B cell (primary cell): ENCODE results near the gene SCRT2. TPM values are rescaled to one million over a fixed set of nuclear protein-coding genes. Genes with fewer than 3 reads are reported as not detected.

Experiments
- ATAC-seq: fragments of 200-7000 bp; cut with Tn5 transposase; one replicate; pipeline ENCODE4 v1.10.0; 2021; ENCODE audit warnings: low read depth, mild to moderate bottlenecking, moderate number of reproducible peaks, moderate library complexity
- CTCF ChIA-PET: fragments of 350-600 bp; sonication (Branson Sonifier 250); formaldehyde crosslinking; loops from one replicate; lab custom pipeline; 2021; ENCODE audit warnings: antibody characterized with exemption, inconsistent platforms; lab: Charles Lee
- POLR2A ChIA-PET: fragments of 350-600 bp; sonication (Branson Sonifier 250); formaldehyde crosslinking; loops from one replicate; lab custom pipeline; 2021; ENCODE audit warnings: antibody characterized with exemption; lab: Charles Lee
- DNase-seq: peaks from one replicate; pipeline ENCODE4 v3.0.0; 2013
- H2AFZ ChIP-seq: 2 replicates; pipeline ENCODE4 v1.6.1; 2012; ENCODE audit warnings: mild to moderate bottlenecking, low read depth, low read length; ENCODE audit not compliant: insufficient read depth, poor library complexity, severe bottlenecking
- H3K27ac ChIP-seq, 2 donors: 1 replicate in 1 of 2; 2 replicates in 1 of 2; pipeline ENCODE4 v1.5.1; 2012 to 2013; ENCODE audit warnings: low read length in 2 of 2, mild to moderate bottlenecking in 2 of 2, moderate library complexity in 1 of 2
- H3K27me3 ChIP-seq, 4 experiments: fragments of 200-600 bp in 1 of 4; sonication (generic) in 1 of 4; replicated peaks in 1 of 4; 1 replicate in 2 of 4; 2 replicates in 2 of 4; pipeline versions ENCODE4 v1.6.1 to v1.7.0; 2013 to 2016; ENCODE audit warnings: low read length in 3 of 4, mild to moderate bottlenecking in 2 of 4, mixed read lengths in 1 of 4, moderate library complexity in 1 of 4; ENCODE audit not compliant: insufficient read depth in 4 of 4, control insufficient read depth in 3 of 4; ENCODE audit errors: control extremely low read depth in 1 of 4
- H3K36me3 ChIP-seq, 2 experiments: replicated peaks in 1 of 2; 1 replicate in 1 of 2; 2 replicates in 1 of 2; pipeline versions ENCODE4 v1.6.1 to v1.7.1; 2013; ENCODE audit warnings: low read length in 1 of 2; ENCODE audit not compliant: insufficient read depth in 2 of 2, control insufficient read depth in 1 of 2; ENCODE audit errors: control extremely low read depth in 1 of 2, extremely low read depth in 1 of 2
- H3K4me1 ChIP-seq, 2 donors: fragments of 200-600 bp in 1 of 2; sonication (generic) in 1 of 2; 1 replicate in 1 of 2; 2 replicates in 1 of 2; pipeline versions ENCODE4 v1.5.1 to v1.6.1; 2013 to 2017; ENCODE audit warnings: low read length in 2 of 2; ENCODE audit not compliant: control insufficient read depth in 2 of 2, insufficient read depth in 2 of 2
- H3K4me2 ChIP-seq: replicated peaks from 2 replicates; pipeline ENCODE3; 2012; ENCODE audit warnings: mild to moderate bottlenecking, low read depth, low read length; ENCODE audit not compliant: poor library complexity, severe bottlenecking
- H3K4me3 ChIP-seq, 5 experiments: fragments of 200-600 bp in 1 of 5; sonication (generic) in 1 of 5; 1 replicate in 3 of 5; 2 replicates in 2 of 5; pipeline versions ENCODE4 v1.5.1 to v1.7.0; 2011 to 2016; ENCODE audit warnings: low read length in 4 of 5, mild to moderate bottlenecking in 4 of 5, low read depth in 2 of 5, control low read depth in 1 of 5, moderate library complexity in 1 of 5; ENCODE audit not compliant: insufficient read depth in 1 of 5; ENCODE audit errors: control extremely low read depth in 1 of 5, extremely low read depth in 1 of 5
- H3K79me2 ChIP-seq: fragments of 200-600 bp; sonication (generic); one replicate; pipeline ENCODE4 v1.6.0; 2016; ENCODE audit warnings: low read length; ENCODE audit not compliant: control insufficient read depth, insufficient read depth
- H3K9ac ChIP-seq: fragments of 200-600 bp; sonication (generic); 2 replicates; pipeline ENCODE4 v1.6.1; 2017; ENCODE audit warnings: mild to moderate bottlenecking, low read length, moderate library complexity
- H3K9me3 ChIP-seq, 3 donors: one replicate each; pipeline versions ENCODE4 v1.6.1 to v1.7.1; 2013; ENCODE audit warnings: low read length in 2 of 3; ENCODE audit not compliant: control insufficient read depth in 2 of 3, insufficient read depth in 1 of 3; ENCODE audit errors: control extremely low read depth in 1 of 3
- H4K20me1 ChIP-seq: 2 replicates; pipeline ENCODE4 v1.6.0; 2012; ENCODE audit warnings: mild to moderate bottlenecking, low read length; ENCODE audit not compliant: insufficient read depth, control insufficient read depth, poor library complexity, severe bottlenecking
- H3K27ac Mint-ChIP-seq: one replicate; pipeline ENCODE4 v1.8.0; 2021; ENCODE audit warnings: mixed read lengths
- H3K27me3 Mint-ChIP-seq: one replicate; pipeline ENCODE4 v1.8.0; 2021; ENCODE audit warnings: mixed read lengths
- H3K4me1 Mint-ChIP-seq: one replicate; pipeline ENCODE4 v1.8.0; 2021; ENCODE audit warnings: mixed read lengths
- H3K4me3 Mint-ChIP-seq: one replicate; pipeline ENCODE4 v1.8.0; 2021; ENCODE audit warnings: mixed read lengths
- H3K9me3 Mint-ChIP-seq: one replicate; pipeline ENCODE4 v1.8.0; 2022; ENCODE audit warnings: mixed read lengths; ENCODE audit not compliant: insufficient read depth
- CTCF ChIP-seq: fragments of 200-600 bp; IDR thresholded peaks from one replicate; pipeline ENCODE4 v1.8.0; 2022; ENCODE audit warnings: antibody characterized with exemption, mild to moderate bottlenecking
- EZH2 ChIP-seq: IDR thresholded peaks from 2 replicates; pipeline ENCODE4 v1.6.1; 2012; ENCODE audit warnings: borderline replicate concordance, low read depth, mild to moderate bottlenecking, moderate library complexity, low read length; ENCODE audit not compliant: insufficient read depth, poor library complexity, severe bottlenecking
- WGBS: methylation state at CpG from one replicate; pipeline ENCODE4 v1.1.5; 2013; ENCODE audit warnings: missing lambda C conversion rate; ENCODE audit not compliant: insufficient coverage; 5-methylcytosine and 5-hydroxymethylcytosine counted together
- intact Hi-C: fragments of 100-400 bp; cut with micrococcal nuclease; formaldehyde crosslinking; loops from one replicate; pipeline ENCODE4 v1.10.0; 2022
- polyA plus RNA-seq: library from polyadenylated mRNA; depleted of rRNA; stranded (reverse); fragments of >200 nt; gene quantifications from 2 replicates; pipeline ENCODE4 v1.2.3, GENCODE V29; 2012
- total RNA-seq, 2 donors: library from RNA; stranded (reverse); fragments of 120-200 nt in 1 of 2; gene quantifications; 1 replicate in 1 of 2; 2 replicates in 1 of 2; pipeline versions ENCODE4 v1.2.3 to v1.2.4, GENCODE V29; 2013 to 2022

Gene SCRT2
- total and polyA plus RNA-seq, 2 donors (not counting 1 experiment from before 2014, with no cell fraction given), result not detected

GRCh38 chr20:638579-638978, 37.0 kb downstream of the SCRT2 start:
- no peaks in the 10 kb centered on the region for H3K79me2 ChIP-seq
- Mint-ChIP-seq H3K4me3 (no peak overlapping the region), H3K27me3 (peaks cover 25% of the 10 kb centered on the region), H3K4me1 (peaks cover 4% of the 10 kb centered on the region), H3K27ac (no peak overlapping the region), H3K9me3 (no peaks in the 10 kb centered on the region)
- H3K4me1 ChIP-seq, result peaks cover 5 to 7% of the 10 kb centered on the region in 2 donors
- intact Hi-C loops, result no loop called here
- H3K9me3 ChIP-seq, result no peaks in the 10 kb centered on the region
- H3K4me3 ChIP-seq, result no peak overlapping the region
- ChIA-PET POLR2A (no interaction called here), CTCF (interaction anchor here (1.4 kb wide), 1 partner anchor 29 kb away, joined by 3 read pairs; no protein-coding TSS in a partner anchor)
- no peak for DNase-seq
- no peak overlapping the region for H2AFZ ChIP-seq
- no peak for ATAC-seq
- H3K27ac ChIP-seq, result no peak overlapping the region
- 60% methylated on average over 1 of the region's 1 CpG for WGBS
- no peak overlapping the region for H3K9ac ChIP-seq
- TF ChIP-seq CTCF (no peak), EZH2 (no peak)
- H4K20me1 ChIP-seq, result no peaks in the 10 kb centered on the region
- H3K27me3 ChIP-seq, result peaks cover 0 to 10% (median 9%) of the 10 kb centered on the region in 4 experiments
- H3K36me3 ChIP-seq, result no peaks in the 10 kb centered on the region
- H3K4me2 ChIP-seq, result no peak overlapping the region

- no peak overlapping the region for H3K4me2 ChIP-seq
- H3K4me3 Mint-ChIP-seq, result no peak overlapping the region
- H3K4me1 Mint-ChIP-seq, result peaks cover 2% of the 10 kb centered on the region
- H3K36me3 ChIP-seq, result no peaks in the 10 kb centered on the region
- ChIA-PET POLR2A (no interaction called here), CTCF (interaction anchor here (0.6 to 0.7 kb wide), 2 partner anchors 9 to 44 kb away, joined by 3 to 4 read pairs; no protein-coding TSS in a partner anchor)
- H3K27ac Mint-ChIP-seq, result no peak overlapping the region
- DNase-seq (no peak), ATAC-seq (no peak)
- no peak overlapping the region for H3K4me3 ChIP-seq
- WGBS, result 100% methylated on average over 1 of the region's 2 CpGs
- no peaks in the 10 kb centered on the region for H4K20me1 ChIP-seq
- H3K4me1 ChIP-seq, result peaks cover 0 to 2% of the 10 kb centered on the region in 2 donors
- no peaks in the 10 kb centered on the region for H3K9me3 Mint-ChIP-seq
- H3K27ac ChIP-seq, result no peak overlapping the region
- H3K79me2 ChIP-seq, result no peaks in the 10 kb centered on the region
- TF ChIP-seq CTCF (no peak), EZH2 (no peak)
- no peak overlapping the region for H3K9ac ChIP-seq
- intact Hi-C loops, result no loop called here
- H3K27me3 ChIP-seq, result no peaks in the 10 kb centered on the region
- peaks cover 21% of the 10 kb centered on the region for H3K27me3 Mint-ChIP-seq
- H3K9me3 ChIP-seq, result no peaks in the 10 kb centered on the region
- no peak overlapping the region for H2AFZ ChIP-seq
These were observed 38.0 kb downstream of the SCRT2 start for GRCh38 chr20:637559-637958.
